Esophagus muscularis mucosa (tissue), 3 donors: ENCODE measurements around the gene SMIM28.

Experiments
- POLR2AphosphoS5 ChIP-seq, 2 donors: sonication (generic); formaldehyde crosslinking; IDR thresholded peaks; one replicate each; pipeline ENCODE4 v1.6.1; 2017; ENCODE audit warnings: antibody characterized with exemption in 2 of 2
- TF ChIP-seq, protein P1 (sequence below), 3 experiments: fragments of 200-600 bp in 2 of 3; fragments of 450-650 bp in 1 of 3; sonication (generic) in 2 of 3; IDR thresholded peaks; one replicate each; pipeline ENCODE4 v1.5.1; 2017 to 2019; ENCODE audit warnings: antibody characterized with exemption in 3 of 3, mild to moderate bottlenecking in 2 of 3, moderate library complexity in 1 of 3

DNA sequence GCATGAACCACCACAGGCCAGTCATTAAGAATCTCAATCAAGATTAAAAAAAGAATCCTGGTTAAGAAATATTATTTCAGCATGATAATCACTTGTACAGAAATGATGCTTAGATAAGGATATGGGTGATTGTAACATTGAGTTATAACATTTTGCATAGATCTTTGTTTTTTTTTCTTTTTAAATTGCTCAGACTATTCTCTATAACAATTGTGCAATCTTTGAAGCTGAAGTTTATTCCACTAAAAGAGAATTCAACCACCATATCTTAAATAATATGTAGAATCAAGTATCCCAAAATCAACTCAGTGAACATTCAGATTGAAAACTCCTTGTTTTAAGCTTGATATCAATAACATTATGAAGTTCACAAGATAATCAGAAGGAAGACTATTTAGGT is 663 bp upstream of the SMIM28 start:
- TF ChIP-seq, protein P1, sequence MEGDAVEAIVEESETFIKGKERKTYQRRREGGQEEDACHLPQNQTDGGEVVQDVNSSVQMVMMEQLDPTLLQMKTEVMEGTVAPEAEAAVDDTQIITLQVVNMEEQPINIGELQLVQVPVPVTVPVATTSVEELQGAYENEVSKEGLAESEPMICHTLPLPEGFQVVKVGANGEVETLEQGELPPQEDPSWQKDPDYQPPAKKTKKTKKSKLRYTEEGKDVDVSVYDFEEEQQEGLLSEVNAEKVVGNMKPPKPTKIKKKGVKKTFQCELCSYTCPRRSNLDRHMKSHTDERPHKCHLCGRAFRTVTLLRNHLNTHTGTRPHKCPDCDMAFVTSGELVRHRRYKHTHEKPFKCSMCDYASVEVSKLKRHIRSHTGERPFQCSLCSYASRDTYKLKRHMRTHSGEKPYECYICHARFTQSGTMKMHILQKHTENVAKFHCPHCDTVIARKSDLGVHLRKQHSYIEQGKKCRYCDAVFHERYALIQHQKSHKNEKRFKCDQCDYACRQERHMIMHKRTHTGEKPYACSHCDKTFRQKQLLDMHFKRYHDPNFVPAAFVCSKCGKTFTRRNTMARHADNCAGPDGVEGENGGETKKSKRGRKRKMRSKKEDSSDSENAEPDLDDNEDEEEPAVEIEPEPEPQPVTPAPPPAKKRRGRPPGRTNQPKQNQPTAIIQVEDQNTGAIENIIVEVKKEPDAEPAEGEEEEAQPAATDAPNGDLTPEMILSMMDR (IDR thresholded peaks at IDR 0.05): no peak
- no peak for TF ChIP-seq POLR2AphosphoS5 (IDR thresholded peaks at IDR 0.05)
